WTC11 (cell line): Measurements from ENCODE around the gene NRXN3. TPM values are rescaled to one million over a fixed set of nuclear protein-coding genes. Genes with fewer than 3 reads are reported as not detected.

Experiments
- ATAC-seq: fragments of 200-7000 bp; cut with Tn5 transposase; 2 replicates; pipeline ENCODE4 v1.10.0; 2021; ENCODE audit warnings: mild to moderate bottlenecking, moderate library complexity
- CTCF ChIA-PET: fragments of 300-600 bp; sonication (Branson Sonifier 250); formaldehyde crosslinking; loops from one replicate; lab custom pipeline; 2021; ENCODE audit warnings: antibody characterized with exemption; lab: Charles Lee
- POLR2A ChIA-PET: fragments of 350-600 bp; sonication (Branson Sonifier 250); formaldehyde crosslinking; loops from one replicate; lab custom pipeline; 2021; ENCODE audit warnings: antibody characterized with exemption; lab: Charles Lee
- DNase-seq: peaks from one replicate; pipeline ENCODE4 v3.0.0; 2021; ENCODE audit warnings: low spot score
- H3K27ac Mint-ChIP-seq: 2 replicates; pipeline ENCODE4 v1.8.0; 2021; ENCODE audit warnings: mixed read lengths
- H3K27me3 Mint-ChIP-seq: 2 replicates; pipeline ENCODE4 v1.8.0; 2021; ENCODE audit warnings: low read depth, mild to moderate bottlenecking, moderate library complexity, mixed read lengths
- H3K36me3 Mint-ChIP-seq: 2 replicates; pipeline ENCODE4 v1.8.0; 2021; ENCODE audit warnings: mixed read lengths
- H3K4me1 Mint-ChIP-seq: 2 replicates; pipeline ENCODE4 v1.8.0; 2022; ENCODE audit warnings: mixed read lengths
- H3K4me3 Mint-ChIP-seq: 2 replicates; pipeline ENCODE4 v1.8.0; 2021; ENCODE audit warnings: mild to moderate bottlenecking, moderate library complexity, mixed read lengths
- H3K9me3 Mint-ChIP-seq: 2 replicates; pipeline ENCODE4 v1.8.0; 2021; ENCODE audit warnings: mixed read lengths
- CBFB ChIP-seq: sonication (generic); formaldehyde crosslinking; IDR thresholded peaks from 2 replicates; pipeline ENCODE4 v1.8.1; 2022; ENCODE audit warnings: mild to moderate bottlenecking, low read depth, missing genetic modification reagents
- FOXK1 ChIP-seq: sonication (generic); formaldehyde crosslinking; IDR thresholded peaks from 2 replicates; pipeline ENCODE4 v1.8.0; 2022; ENCODE audit warnings: mild to moderate bottlenecking, moderate library complexity, missing genetic modification reagents
- HMGA2 ChIP-seq: fragments of 250-450 bp; sonication (Bioruptor Pico); IDR thresholded peaks from 2 replicates; pipeline ENCODE4 v1.4.0; 2021; ENCODE audit warnings: mild to moderate bottlenecking, moderate library complexity
- KAT7 ChIP-seq: sonication (generic); formaldehyde crosslinking; IDR thresholded peaks from 2 replicates; pipeline ENCODE4 v1.8.1; 2023; ENCODE audit warnings: missing genetic modification reagents, mild to moderate bottlenecking, borderline replicate concordance
- NFE2L1 ChIP-seq: sonication (generic); formaldehyde crosslinking; IDR thresholded peaks from 2 replicates; pipeline ENCODE4 v1.8.1; 2023; ENCODE audit warnings: missing genetic modification reagents
- NR2C2 ChIP-seq: sonication (generic); formaldehyde crosslinking; IDR thresholded peaks from 2 replicates; pipeline ENCODE4 v1.8.0; 2022; ENCODE audit warnings: mild to moderate bottlenecking, missing genetic modification reagents
- RORB ChIP-seq: fragments of 250-450 bp; sonication (Bioruptor Pico); IDR thresholded peaks from 2 replicates; pipeline ENCODE4 v1.9.0; 2021; ENCODE audit warnings: mild to moderate bottlenecking
- TCF7 ChIP-seq: sonication (generic); formaldehyde crosslinking; IDR thresholded peaks from 2 replicates; pipeline ENCODE4 v1.8.0; 2022; ENCODE audit warnings: mild to moderate bottlenecking, low read depth, missing genetic modification reagents, moderate library complexity
- ZNF232 ChIP-seq: sonication (generic); formaldehyde crosslinking; IDR thresholded peaks from 2 replicates; pipeline ENCODE4 v1.8.0; 2022; ENCODE audit warnings: mild to moderate bottlenecking, missing genetic modification reagents
- ZNF396 ChIP-seq: fragments of 250-450 bp; sonication (Bioruptor Pico); IDR thresholded peaks from 2 replicates; pipeline ENCODE4 v1.8.0; 2021; ENCODE audit warnings: mild to moderate bottlenecking, moderate library complexity, borderline replicate concordance
- ZNF416 ChIP-seq: fragments of 250-450 bp; sonication (Bioruptor Pico); IDR thresholded peaks from 2 replicates; pipeline ENCODE4 v1.9.0; 2021; ENCODE audit warnings: mild to moderate bottlenecking, inconsistent platforms
- ZNF671 ChIP-seq: fragments of 250-450 bp; sonication (Bioruptor Pico); IDR thresholded peaks from 2 replicates; pipeline ENCODE4 v1.8.0; 2021; ENCODE audit warnings: mild to moderate bottlenecking
- total RNA-seq: library from RNA; stranded (reverse); gene quantifications from 3 replicates; pipeline ENCODE4 v1.2.3, GENCODE V29; 2021
- TF ChIP-seq, protein P1 (sequence below): sonication (generic); formaldehyde crosslinking; IDR thresholded peaks from 2 replicates; pipeline ENCODE4 v1.8.1; 2023; ENCODE audit warnings: mild to moderate bottlenecking, missing genetic modification reagents, moderate library complexity
- TF ChIP-seq, protein P2 (sequence below): sonication (generic); formaldehyde crosslinking; IDR thresholded peaks from 2 replicates; pipeline ENCODE4 v1.8.0; 2022; ENCODE audit warnings: mild to moderate bottlenecking, missing genetic modification reagents
- TF ChIP-seq, protein P3 (sequence below): sonication (generic); formaldehyde crosslinking; IDR thresholded peaks from 2 replicates; pipeline ENCODE4 v1.8.1; 2022; ENCODE audit warnings: low read depth, mild to moderate bottlenecking, moderate library complexity, missing genetic modification reagents, borderline replicate concordance
- TF ChIP-seq, protein P4 (sequence below): sonication (generic); formaldehyde crosslinking; IDR thresholded peaks from 2 replicates; pipeline ENCODE4 v1.8.1; 2022; ENCODE audit warnings: mild to moderate bottlenecking, missing genetic modification reagents, moderate library complexity, borderline replicate concordance
- TF ChIP-seq, protein P5 (sequence below): sonication (generic); formaldehyde crosslinking; IDR thresholded peaks from 2 replicates; pipeline ENCODE4 v1.8.0; 2022; ENCODE audit warnings: mild to moderate bottlenecking, missing genetic modification reagents
- TF ChIP-seq, protein P6 (sequence below): sonication (generic); formaldehyde crosslinking; IDR thresholded peaks from 2 replicates; pipeline ENCODE4 v1.8.0; 2023; ENCODE audit warnings: mild to moderate bottlenecking, missing genetic modification reagents

Gene NRXN3
- total RNA-seq, 1 experiment from 2014 or later, result 3.0 TPM

DNA sequence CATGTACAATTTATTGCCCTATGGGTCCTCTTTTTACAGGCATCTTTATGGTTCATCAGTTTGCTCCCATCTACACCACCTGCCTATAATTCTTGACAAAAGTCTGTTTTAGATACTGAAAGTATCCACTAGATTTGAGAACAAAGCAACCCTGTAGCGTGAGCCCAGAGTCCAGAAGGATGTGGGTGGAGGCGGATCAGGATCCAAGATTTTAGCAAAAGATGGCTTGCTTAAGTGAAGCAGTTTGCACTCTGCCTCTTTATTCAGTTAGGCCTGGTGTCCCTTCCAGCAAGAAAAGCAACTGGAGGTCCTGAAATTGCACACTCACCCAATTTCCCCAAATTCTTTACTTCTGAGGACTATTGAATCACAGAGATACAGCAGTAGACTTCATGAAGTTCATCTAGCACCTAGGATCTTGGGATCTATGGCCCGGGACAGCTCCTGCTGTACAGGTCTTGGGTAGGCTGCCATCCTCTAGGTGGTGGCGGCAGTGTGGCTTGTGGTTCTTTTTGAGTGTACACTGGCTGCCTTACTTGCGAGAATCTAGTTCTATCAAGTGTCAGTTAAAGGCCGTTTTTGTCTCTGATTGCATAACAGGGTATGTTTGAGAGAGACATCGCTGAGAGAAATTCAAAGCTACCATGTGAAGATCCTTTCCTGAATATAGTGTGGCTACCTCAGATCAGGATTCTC, 873.2 kb downstream of the NRXN3 start:
- Mint-ChIP-seq H3K27ac (no peak overlapping the region), H3K4me3 (no peak overlapping the region), H3K27me3 (no peaks in the 10 kb centered on the region; the same call in 1 of the 2 replicates), H3K36me3 (peaks cover 15% of the 10 kb centered on the region), H3K9me3 (peaks cover 29% of the 10 kb centered on the region), H3K4me1 (peaks cover 23% of the 10 kb centered on the region)
- ATAC-seq (no peak), DNase-seq (no peak)
- CTCF ChIA-PET, result no interaction called here
- TF ChIP-seq ZNF232 (CRISPR knock-in tag), result no peak
- TF ChIP-seq ZNF671, result no peak
- no peak for TF ChIP-seq KAT7 (CRISPR knock-in tag)
- no peak for TF ChIP-seq TCF7 (CRISPR knock-in tag)
- TF ChIP-seq RORB, result no peak
- TF ChIP-seq, protein P1, sequence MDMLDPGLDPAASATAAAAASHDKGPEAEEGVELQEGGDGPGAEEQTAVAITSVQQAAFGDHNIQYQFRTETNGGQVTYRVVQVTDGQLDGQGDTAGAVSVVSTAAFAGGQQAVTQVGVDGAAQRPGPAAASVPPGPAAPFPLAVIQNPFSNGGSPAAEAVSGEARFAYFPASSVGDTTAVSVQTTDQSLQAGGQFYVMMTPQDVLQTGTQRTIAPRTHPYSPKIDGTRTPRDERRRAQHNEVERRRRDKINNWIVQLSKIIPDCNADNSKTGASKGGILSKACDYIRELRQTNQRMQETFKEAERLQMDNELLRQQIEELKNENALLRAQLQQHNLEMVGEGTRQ (CRISPR knock-in tag), result no peak
- no peak for TF ChIP-seq ZNF396 (CRISPR knock-in tag)
- TF ChIP-seq NR2C2 (CRISPR knock-in tag), result no peak
- TF ChIP-seq, protein P2, sequence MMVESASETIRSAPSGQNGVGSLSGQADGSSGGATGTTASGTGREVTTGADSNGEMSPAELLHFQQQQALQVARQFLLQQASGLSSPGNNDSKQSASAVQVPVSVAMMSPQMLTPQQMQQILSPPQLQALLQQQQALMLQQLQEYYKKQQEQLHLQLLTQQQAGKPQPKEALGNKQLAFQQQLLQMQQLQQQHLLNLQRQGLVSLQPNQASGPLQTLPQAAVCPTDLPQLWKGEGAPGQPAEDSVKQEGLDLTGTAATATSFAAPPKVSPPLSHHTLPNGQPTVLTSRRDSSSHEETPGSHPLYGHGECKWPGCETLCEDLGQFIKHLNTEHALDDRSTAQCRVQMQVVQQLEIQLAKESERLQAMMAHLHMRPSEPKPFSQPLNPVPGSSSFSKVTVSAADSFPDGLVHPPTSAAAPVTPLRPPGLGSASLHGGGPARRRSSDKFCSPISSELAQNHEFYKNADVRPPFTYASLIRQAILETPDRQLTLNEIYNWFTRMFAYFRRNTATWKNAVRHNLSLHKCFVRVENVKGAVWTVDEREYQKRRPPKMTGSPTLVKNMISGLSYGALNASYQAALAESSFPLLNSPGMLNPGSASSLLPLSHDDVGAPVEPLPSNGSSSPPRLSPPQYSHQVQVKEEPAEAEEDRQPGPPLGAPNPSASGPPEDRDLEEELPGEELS (CRISPR knock-in tag), result no peak
- TF ChIP-seq, protein P3, sequence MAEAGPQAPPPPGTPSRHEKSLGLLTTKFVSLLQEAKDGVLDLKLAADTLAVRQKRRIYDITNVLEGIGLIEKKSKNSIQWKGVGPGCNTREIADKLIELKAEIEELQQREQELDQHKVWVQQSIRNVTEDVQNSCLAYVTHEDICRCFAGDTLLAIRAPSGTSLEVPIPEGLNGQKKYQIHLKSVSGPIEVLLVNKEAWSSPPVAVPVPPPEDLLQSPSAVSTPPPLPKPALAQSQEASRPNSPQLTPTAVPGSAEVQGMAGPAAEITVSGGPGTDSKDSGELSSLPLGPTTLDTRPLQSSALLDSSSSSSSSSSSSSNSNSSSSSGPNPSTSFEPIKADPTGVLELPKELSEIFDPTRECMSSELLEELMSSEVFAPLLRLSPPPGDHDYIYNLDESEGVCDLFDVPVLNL (CRISPR knock-in tag), result no peak
- TF ChIP-seq, protein P4, sequence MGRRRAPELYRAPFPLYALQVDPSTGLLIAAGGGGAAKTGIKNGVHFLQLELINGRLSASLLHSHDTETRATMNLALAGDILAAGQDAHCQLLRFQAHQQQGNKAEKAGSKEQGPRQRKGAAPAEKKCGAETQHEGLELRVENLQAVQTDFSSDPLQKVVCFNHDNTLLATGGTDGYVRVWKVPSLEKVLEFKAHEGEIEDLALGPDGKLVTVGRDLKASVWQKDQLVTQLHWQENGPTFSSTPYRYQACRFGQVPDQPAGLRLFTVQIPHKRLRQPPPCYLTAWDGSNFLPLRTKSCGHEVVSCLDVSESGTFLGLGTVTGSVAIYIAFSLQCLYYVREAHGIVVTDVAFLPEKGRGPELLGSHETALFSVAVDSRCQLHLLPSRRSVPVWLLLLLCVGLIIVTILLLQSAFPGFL, result no peak
- TF ChIP-seq CBFB (CRISPR knock-in tag), result no peak
- POLR2A ChIA-PET, result no interaction called here

DNA sequence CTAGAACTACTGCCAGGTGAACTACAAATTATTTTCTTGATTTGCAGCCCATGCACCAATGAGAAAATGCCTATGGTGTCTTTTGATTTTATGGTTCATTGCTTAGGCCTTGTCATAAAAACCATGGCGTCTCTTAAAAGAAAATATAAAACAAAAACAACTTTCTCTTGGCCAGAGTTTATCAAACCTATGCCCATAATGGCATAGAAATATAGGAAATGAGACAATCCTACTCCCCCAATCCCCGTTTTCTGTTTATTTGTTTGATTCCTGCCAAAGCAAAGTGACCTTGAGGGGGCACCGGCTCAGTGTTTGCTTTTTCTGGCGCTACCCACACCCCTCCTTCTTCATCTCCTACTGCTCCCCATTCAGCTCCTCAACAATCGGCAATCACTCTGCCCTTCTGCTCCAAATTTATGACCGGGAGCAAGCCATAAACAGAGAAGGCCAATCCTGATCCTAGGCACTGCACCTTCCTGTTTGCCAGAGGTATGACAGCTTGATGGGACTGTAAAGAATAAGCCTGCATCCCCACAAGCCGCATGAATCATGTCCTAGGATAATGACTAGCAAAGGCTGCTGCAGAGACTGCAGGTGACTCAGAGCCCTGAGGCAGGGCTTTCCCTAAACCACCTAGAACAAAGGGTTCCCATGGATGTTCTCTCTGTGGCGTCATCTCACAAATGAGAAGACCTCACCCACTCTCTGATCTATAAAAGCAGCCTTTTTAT, 874.9 kb downstream of the NRXN3 start:
- TF ChIP-seq ZNF416 (CRISPR knock-in tag), result no peak
- Mint-ChIP-seq H3K4me3 (no peak overlapping the region), H3K27ac (no peak overlapping the region), H3K27me3 (no peaks in the 10 kb centered on the region; the same call in 1 of the 2 replicates), H3K36me3 (peaks cover 12% of the 10 kb centered on the region), H3K9me3 (peaks cover 23% of the 10 kb centered on the region), H3K4me1 (peaks cover 17% of the 10 kb centered on the region)
- ChIA-PET POLR2A (no interaction called here), CTCF (no interaction called here)
- ATAC-seq (peak; percentile 85), DNase-seq (no peak)

DNA sequence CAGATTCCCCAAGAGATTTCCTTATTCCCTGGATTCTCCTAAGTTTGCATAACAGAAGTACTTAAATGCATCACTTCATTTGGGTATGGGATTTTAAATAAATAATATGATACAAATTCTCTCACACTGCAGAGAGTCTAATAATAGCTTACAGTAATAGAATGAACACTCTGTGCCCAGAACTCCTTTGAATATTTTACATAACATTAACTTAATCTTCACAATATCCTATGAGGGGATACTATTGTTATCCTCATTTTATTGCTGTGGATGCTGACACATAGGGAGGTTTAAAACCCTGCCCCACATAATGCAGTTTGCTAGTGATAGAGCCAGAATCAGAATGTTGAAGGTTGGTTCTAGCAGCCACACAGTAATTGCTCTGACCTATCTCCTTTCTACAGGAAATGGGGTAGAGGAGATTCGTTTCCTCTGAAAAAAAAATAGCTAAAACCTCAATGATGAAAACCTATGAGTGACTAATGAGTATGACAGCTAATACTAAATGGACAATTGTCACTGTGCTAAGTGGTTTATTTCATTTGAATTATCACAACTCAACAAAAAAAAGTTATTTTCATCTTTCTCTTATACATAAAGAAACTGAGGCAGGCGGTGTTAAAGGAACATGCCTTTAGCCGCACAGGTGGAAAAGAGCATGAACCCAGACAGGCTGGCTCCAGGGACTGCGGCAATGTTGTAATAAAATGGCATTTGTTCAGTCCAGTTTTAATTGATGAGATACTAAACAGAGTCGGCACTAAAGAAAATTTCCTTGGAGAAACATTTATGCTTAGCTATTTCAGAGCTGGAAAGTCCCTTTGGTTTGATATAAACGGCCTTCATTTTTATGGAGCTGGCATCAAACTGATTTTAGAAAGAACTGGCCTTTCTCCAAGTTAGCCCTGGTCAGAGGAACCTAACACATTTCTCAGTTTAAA, 880.9 kb downstream of the NRXN3 start:
- DNase-seq (no peak), ATAC-seq (no peak)
- Mint-ChIP-seq H3K27ac (no peak overlapping the region), H3K4me3 (no peak overlapping the region), H3K36me3 (0 out of 2 replicates have a peak, but pooled peaks cover 2% of the 10 kb centered on the region), H3K9me3 (peaks cover 3% of the 10 kb centered on the region; the same call in 1 of the 2 replicates), H3K27me3 (no peaks in the 10 kb centered on the region; the same call in 1 of the 2 replicates), H3K4me1 (peaks cover 8% of the 10 kb centered on the region)
- ChIA-PET CTCF (no interaction called here), POLR2A (interaction anchor here (0.6 kb wide), 1 partner anchor 1462 kb away, joined by 4 read pairs; no protein-coding TSS in a partner anchor)
- TF ChIP-seq NFE2L1 (CRISPR knock-in tag) (no peak), HMGA2 (CRISPR knock-in tag) (no peak), KAT7 (CRISPR knock-in tag) (no peak), FOXK1 (CRISPR knock-in tag) (no peak), RORB (no peak)
- TF ChIP-seq, protein P5, sequence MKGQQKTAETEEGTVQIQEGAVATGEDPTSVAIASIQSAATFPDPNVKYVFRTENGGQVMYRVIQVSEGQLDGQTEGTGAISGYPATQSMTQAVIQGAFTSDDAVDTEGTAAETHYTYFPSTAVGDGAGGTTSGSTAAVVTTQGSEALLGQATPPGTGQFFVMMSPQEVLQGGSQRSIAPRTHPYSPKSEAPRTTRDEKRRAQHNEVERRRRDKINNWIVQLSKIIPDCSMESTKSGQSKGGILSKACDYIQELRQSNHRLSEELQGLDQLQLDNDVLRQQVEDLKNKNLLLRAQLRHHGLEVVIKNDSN (CRISPR knock-in tag), result no peak
- TF ChIP-seq, protein P3 (CRISPR knock-in tag), result no peak
- TF ChIP-seq, protein P6, sequence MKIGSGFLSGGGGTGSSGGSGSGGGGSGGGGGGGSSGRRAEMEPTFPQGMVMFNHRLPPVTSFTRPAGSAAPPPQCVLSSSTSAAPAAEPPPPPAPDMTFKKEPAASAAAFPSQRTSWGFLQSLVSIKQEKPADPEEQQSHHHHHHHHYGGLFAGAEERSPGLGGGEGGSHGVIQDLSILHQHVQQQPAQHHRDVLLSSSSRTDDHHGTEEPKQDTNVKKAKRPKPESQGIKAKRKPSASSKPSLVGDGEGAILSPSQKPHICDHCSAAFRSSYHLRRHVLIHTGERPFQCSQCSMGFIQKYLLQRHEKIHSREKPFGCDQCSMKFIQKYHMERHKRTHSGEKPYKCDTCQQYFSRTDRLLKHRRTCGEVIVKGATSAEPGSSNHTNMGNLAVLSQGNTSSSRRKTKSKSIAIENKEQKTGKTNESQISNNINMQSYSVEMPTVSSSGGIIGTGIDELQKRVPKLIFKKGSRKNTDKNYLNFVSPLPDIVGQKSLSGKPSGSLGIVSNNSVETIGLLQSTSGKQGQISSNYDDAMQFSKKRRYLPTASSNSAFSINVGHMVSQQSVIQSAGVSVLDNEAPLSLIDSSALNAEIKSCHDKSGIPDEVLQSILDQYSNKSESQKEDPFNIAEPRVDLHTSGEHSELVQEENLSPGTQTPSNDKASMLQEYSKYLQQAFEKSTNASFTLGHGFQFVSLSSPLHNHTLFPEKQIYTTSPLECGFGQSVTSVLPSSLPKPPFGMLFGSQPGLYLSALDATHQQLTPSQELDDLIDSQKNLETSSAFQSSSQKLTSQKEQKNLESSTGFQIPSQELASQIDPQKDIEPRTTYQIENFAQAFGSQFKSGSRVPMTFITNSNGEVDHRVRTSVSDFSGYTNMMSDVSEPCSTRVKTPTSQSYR (CRISPR knock-in tag), result no peak
